ENCODE data around the gene CLCNKA. TPM values are rescaled to one million over a fixed set of nuclear protein-coding genes. Genes with fewer than 3 reads are reported as not detected.

Gene CLCNKA
- total RNA-seq, 4 donors from 2014 or later, result 0.64 to 0.94 (median 0.80) TPM; not detected in 1

DNA sequence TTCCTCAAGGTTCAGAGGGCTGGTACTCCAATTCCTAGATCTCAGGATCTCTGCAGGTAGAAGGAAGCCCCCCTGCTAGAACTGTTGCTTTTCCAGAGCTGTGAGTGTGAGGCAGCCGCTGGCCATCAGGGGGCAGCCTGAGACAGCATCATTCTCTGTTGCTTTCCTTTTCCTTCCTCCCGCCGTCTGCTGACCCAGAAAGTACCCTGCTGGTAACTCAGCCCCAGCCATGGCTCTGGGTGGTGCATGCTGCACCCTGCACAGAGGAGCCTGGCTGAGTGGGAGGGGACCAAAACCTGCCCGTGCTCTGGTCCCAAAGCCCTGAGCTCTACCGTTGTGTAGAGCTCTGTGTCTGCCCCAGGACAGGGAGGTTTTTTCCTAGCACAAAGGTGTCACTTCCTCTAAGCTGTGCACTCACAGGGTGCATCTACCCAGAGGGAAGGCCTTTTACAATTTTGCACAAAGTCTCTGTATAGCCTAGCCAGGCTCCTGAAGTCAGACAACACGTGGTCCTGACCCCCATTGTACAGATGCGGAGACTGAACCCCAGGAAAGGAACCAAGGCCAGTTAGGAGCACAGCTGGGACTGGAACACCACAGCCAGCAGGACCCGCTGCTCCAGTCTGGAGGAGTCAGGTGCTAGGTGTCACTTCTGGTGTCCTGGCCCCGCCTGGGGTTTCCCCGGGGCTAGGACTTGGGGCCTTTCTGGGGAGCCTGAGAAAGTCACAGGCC, 57.3 kb downstream of the CLCNKA start:
- Histone ChIP-seq H3K9me3 (no peaks in the 10 kb centered on the region), H3K27ac (no peak overlapping the region), H3K36me3 (no peaks in the 10 kb centered on the region), H3K27me3 (no peaks in the 10 kb centered on the region), H3K4me1 (peaks cover 3 to 12% of the 10 kb centered on the region in 2 donors), H3K4me3 (peak overlapping the region in 1 of 4 donors; percentile 47)
- DNase-seq, result peak; percentile 39 to 59
- peak; percentile 60 to 62 for ATAC-seq
- TF ChIP-seq, protein P1, sequence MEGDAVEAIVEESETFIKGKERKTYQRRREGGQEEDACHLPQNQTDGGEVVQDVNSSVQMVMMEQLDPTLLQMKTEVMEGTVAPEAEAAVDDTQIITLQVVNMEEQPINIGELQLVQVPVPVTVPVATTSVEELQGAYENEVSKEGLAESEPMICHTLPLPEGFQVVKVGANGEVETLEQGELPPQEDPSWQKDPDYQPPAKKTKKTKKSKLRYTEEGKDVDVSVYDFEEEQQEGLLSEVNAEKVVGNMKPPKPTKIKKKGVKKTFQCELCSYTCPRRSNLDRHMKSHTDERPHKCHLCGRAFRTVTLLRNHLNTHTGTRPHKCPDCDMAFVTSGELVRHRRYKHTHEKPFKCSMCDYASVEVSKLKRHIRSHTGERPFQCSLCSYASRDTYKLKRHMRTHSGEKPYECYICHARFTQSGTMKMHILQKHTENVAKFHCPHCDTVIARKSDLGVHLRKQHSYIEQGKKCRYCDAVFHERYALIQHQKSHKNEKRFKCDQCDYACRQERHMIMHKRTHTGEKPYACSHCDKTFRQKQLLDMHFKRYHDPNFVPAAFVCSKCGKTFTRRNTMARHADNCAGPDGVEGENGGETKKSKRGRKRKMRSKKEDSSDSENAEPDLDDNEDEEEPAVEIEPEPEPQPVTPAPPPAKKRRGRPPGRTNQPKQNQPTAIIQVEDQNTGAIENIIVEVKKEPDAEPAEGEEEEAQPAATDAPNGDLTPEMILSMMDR (IDR thresholded peaks at IDR 0.05 in 4 of 5, conservative IDR thresholded peaks at IDR 0.05 in 1 of 5), result peak; percentile 79 to 89 (median 86)
- TF ChIP-seq POLR2A (IDR thresholded peaks at IDR 0.05), result no peak
- intact Hi-C loops (cut with DNase I; ENCODE audit: low total_unique reads), result loop anchor here (1.0 to 2.0 kb wide), 3 partner anchors 109 to 284 kb away; no protein-coding TSS in a partner anchor
- in situ Hi-C loops (cut with MboI; ENCODE audit: low sequenced_read_pairs in 4 of 4), result loop anchor here in 3 of 4 donors (5.0 to 25.0 kb wide), 3 partner anchors 106 to 283 kb away; partner anchors contain the start of genes FBXO42 (in 3 of the 3) and SZRD1 (in 3 of the 3)

DNA sequence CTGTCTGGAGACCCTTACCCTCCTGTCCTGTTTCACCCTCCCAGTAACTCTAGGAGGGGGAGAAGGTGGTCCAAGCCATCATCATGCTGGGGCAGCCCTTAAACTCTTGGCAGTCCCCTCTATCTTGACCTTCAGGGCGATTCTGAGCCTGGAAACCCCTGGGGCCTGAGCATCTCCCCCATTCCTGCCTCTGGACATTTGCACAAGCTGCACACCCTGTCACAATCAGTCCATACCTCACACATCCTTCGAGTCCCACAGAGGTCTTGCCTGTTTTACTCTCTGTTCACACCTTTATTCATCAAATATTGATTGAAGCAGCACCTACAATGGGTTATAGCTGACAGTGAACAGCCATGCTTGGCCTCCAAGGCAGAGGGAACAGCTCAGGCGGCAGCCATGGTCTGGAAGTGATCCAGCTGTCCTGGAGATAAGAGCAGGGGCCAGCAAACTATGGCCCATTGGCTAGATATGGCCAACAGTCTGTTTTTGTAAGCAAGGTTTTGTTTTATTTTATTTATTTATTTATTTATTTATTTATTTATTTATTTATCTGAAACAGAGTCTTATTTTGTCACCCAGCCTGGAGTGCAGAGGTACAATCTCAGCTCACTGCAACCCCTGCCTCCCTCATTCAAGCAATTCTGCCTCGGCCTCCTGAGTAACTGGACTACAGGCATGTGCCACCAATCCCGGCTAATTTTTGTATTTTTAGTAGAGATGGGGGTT, 58.8 kb downstream of the CLCNKA start:
- Histone ChIP-seq H3K36me3 (no peaks in the 10 kb centered on the region), H3K27me3 (no peaks in the 10 kb centered on the region), H3K4me3 (no peak overlapping the region), H3K4me1 (peaks cover 3 to 14% of the 10 kb centered on the region in 2 donors), H3K9me3 (no peaks in the 10 kb centered on the region), H3K27ac (no peak overlapping the region)
- ATAC-seq, result no peak
- in situ Hi-C loops (cut with MboI; ENCODE audit: low sequenced_read_pairs in 4 of 4), result loop anchor here (5.0 to 25.0 kb wide), 3 partner anchors 107 to 284 kb away; partner anchors contain the start of genes SZRD1 (in 4 of the 4) and FBXO42 (in 3 of the 4)
- no peak for DNase-seq
- no peak for TF ChIP-seq POLR2A (IDR thresholded peaks at IDR 0.05)
- TF ChIP-seq, protein P1 (IDR thresholded peaks at IDR 0.05 in 4 of 5, conservative IDR thresholded peaks at IDR 0.05 in 1 of 5), result no peak
- intact Hi-C loops (cut with DNase I; ENCODE audit: low total_unique reads), result no loop called here

DNA sequence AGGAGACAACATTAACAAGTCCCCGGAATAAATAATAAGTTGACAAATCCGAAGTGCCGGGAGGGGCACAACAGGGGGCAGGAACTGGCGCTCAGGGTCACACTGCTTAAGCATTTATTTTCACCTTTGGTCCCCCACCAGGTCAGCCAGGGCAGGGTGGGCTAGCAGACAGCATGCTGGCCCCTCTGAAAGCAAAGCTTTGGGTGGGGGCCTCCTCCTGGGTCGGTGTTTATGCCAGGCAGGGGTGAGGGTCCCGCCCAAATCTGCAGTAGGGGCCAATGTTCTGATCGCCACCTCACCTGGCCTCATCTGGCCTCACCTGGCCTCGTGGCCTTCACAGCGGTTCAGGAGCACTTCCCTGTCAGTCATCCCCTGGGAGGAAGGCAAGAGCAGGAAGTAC, 59.8 kb downstream of the CLCNKA start:
- in situ Hi-C loops (cut with MboI; ENCODE audit: low sequenced_read_pairs in 4 of 4), result loop anchor here (5.0 to 25.0 kb wide), 3 partner anchors 106 to 283 kb away; partner anchors contain the start of genes SZRD1 (in 4 of the 4) and FBXO42 (in 3 of the 4)
- H3K36me3 ChIP-seq, result no peaks in the 10 kb centered on the region
- H3K9me3 ChIP-seq, result no peaks in the 10 kb centered on the region
- H3K27ac ChIP-seq, result peak overlapping the region in 2 of 4 donors; percentile 18 to 42
- H3K27me3 ChIP-seq, result no peaks in the 10 kb centered on the region
- H3K4me1 ChIP-seq, result peaks cover 3 to 15% of the 10 kb centered on the region in 2 donors
- ATAC-seq (no peak), DNase-seq (no peak)
- no peak overlapping the region for H3K4me3 ChIP-seq
- TF ChIP-seq, protein P1 (IDR thresholded peaks at IDR 0.05 in 4 of 5, conservative IDR thresholded peaks at IDR 0.05 in 1 of 5), result no peak
- no peak for TF ChIP-seq POLR2A (IDR thresholded peaks at IDR 0.05)
- intact Hi-C loops (cut with DNase I; ENCODE audit: low total_unique reads), result loop anchor here (1.0 kb wide), 1 partner anchor 106 kb away; no protein-coding TSS in a partner anchor

DNA sequence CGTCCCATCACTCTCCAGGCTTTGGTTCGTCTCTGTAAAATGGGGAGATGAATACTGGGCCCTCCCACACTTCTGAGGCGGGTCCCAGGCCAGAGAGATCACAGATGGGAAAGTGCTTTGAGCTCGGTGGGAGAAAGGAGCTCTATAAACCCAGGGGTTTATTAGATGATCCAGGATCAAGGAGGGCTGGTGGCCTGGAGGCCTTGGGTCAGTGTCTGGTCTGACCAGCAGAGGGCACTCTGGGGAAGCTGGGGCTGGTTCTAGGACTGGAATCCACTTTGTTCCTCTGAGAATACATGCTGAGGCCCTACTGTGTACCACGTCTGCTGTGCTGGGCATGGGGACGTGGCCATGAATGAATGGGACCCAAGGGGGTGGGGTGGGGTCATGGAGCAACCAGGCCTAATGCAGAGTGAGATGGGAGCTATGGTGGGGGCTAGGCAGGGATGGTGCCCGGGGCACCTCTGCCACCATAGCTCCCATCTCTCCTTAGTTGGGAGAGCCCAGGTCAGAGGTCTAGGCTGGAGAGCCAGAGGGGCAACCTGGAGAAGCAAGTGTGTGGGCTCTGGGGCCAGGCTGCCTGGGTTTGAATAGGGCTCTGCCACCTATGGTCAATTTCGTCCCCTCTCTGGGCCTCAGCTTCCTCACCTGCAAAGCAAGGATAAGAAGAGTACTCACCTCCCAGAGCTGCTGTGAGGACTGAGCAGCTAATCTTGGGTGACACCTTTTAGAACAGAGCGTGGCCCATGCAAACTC, 60.6 kb downstream of the CLCNKA start:
- H3K4me1 ChIP-seq, result peaks cover 3 to 15% of the 10 kb centered on the region in 2 donors
- in situ Hi-C loops (cut with MboI; ENCODE audit: low sequenced_read_pairs in 4 of 4) (loop anchor here (5.0 to 25.0 kb wide), 3 partner anchors 105 to 282 kb away; partner anchors contain the start of genes SZRD1 (in 4 of the 4) and FBXO42 (in 3 of the 4)), intact Hi-C loops (cut with DNase I; ENCODE audit: low total_unique reads) (loop anchor here (1.0 kb wide), 1 partner anchor 105 kb away; no protein-coding TSS in a partner anchor)
- no peaks in the 10 kb centered on the region for H3K27me3 ChIP-seq
- peak in 1 of 2 donors; percentile 46 for DNase-seq
- no peaks in the 10 kb centered on the region for H3K9me3 ChIP-seq
- H3K36me3 ChIP-seq, result no peaks in the 10 kb centered on the region
- peak overlapping the region in 2 of 4 donors; percentile 18 to 42 for H3K27ac ChIP-seq
- H3K4me3 ChIP-seq, result no peak overlapping the region
- no peak for TF ChIP-seq POLR2A (IDR thresholded peaks at IDR 0.05)
- TF ChIP-seq, protein P1 (IDR thresholded peaks at IDR 0.05 in 4 of 5, conservative IDR thresholded peaks at IDR 0.05 in 1 of 5), result peak; percentile 56 to 90 (median 79)
- ATAC-seq, result peak; percentile 49 to 67

Measured in gastrocnemius medialis (tissue), 4 donors.